ENCODE data around the gene FBXO22. TPM values are rescaled to one million over a fixed set of nuclear protein-coding genes. Genes with fewer than 3 reads are reported as not detected.

Gene FBXO22
- total RNA-seq, 2 experiments from 2014 or later: 23.5 to 33.6 TPM

DNA sequence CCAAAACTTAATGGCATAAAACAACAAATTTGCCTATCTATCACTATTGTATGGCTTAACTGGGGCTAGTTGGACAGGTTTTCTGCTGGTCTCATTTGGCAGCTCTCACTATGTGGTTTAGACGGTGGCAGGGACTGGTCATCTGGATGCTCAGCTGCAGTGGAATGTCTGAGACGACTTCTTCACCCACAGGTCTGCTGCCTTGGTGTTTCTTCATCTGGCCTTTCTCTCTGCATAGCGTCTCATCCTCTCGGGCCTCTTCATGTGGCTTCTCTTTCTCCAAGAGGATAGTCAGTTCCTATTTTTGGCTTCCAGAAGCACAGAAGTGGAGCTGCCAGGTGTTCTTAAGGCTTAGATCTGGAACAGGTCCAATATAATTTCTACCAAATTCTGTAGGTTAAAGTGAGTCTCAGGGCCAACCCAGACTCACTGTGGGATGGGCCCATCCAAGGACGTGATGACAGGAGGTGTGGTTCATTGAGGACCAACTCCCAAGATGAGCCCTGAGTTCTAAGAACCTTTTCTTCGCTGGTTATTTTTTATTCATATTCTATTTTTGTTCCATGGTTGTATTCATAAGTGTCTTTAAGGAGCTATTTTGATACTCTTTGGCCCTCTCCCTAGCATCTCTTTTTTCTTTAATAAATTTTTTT lies 41.8 kb upstream of the FBXO22 start:
- H2AFZ ChIP-seq (ENCODE audit: low read length): no peak overlapping the region
- no peak overlapping the region for H3K4me2 ChIP-seq (ENCODE audit: low read length)
- CTCF ChIA-PET (ENCODE audit: unreplicated experiment): no interaction called here
- BruUV-seq (replicated peaks): no TSS peak
- TF ChIP-seq, protein P1, sequence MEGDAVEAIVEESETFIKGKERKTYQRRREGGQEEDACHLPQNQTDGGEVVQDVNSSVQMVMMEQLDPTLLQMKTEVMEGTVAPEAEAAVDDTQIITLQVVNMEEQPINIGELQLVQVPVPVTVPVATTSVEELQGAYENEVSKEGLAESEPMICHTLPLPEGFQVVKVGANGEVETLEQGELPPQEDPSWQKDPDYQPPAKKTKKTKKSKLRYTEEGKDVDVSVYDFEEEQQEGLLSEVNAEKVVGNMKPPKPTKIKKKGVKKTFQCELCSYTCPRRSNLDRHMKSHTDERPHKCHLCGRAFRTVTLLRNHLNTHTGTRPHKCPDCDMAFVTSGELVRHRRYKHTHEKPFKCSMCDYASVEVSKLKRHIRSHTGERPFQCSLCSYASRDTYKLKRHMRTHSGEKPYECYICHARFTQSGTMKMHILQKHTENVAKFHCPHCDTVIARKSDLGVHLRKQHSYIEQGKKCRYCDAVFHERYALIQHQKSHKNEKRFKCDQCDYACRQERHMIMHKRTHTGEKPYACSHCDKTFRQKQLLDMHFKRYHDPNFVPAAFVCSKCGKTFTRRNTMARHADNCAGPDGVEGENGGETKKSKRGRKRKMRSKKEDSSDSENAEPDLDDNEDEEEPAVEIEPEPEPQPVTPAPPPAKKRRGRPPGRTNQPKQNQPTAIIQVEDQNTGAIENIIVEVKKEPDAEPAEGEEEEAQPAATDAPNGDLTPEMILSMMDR (conservative IDR thresholded peaks at IDR 0.05; ENCODE audit: low read length): no peak
- no peak for TF ChIP-seq EZH2phosphoT487 (IDR thresholded peaks at IDR 0.05; ENCODE audit: borderline replicate concordance, low read depth, low read length)
- H3K36me3 ChIP-seq (ENCODE audit: insufficient read depth, low read length): peaks cover 20% of the 10 kb centered on the region
- intact Hi-C loops (cut with micrococcal nuclease; ENCODE audit: unreplicated experiment): no loop called here
- H3K4me1 ChIP-seq (ENCODE audit: insufficient read depth, low read length, poor library complexity, severe bottlenecking): no peaks in the 10 kb centered on the region
- H3K79me2 ChIP-seq (ENCODE audit: insufficient read depth, low read depth, low read length): no peaks in the 10 kb centered on the region
- no peaks in the 10 kb centered on the region for H3K9me3 ChIP-seq (ENCODE audit: low read length)
- POLR2A ChIA-PET: interaction anchor here (0.7 kb wide), 2 partner anchors 62 to 78 kb away, joined by 3 to 7 read pairs; no protein-coding TSS in a partner anchor
- no peak for DNase-seq (ENCODE audit: low spot score)
- H3K4me3 ChIP-seq (ENCODE audit: low read depth, low read length, poor library complexity, severe bottlenecking): no peak overlapping the region
- H4K20me1 ChIP-seq (ENCODE audit: insufficient read depth, low read length): no peaks in the 10 kb centered on the region
- H3K27ac ChIP-seq (ENCODE audit: low read depth, low read length, poor library complexity, severe bottlenecking): no peak overlapping the region
- H3K9me2 ChIP-seq (ENCODE audit: insufficient read depth, low read length): no peaks in the 10 kb centered on the region

DNA sequence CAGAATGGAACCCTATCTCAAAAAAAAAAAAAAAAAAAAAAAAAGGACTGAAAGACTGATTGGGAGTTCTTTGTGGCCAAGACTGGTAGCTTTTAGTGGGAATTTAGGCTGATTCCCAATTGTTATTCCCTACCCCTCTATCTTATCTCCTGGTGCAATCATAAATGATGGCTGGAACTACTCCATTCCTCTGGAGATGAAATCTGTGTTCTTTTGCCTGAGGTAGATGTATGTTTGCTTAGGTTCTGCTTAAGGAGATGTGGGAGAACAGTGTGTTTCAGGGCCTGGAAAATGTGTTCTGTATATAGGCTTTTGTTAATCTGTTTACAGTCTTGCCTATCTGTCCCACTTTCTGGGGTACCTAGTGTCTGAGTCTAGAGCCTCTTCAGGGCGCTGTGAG lies 40.9 kb upstream of the FBXO22 start:
- no peak for DNase-seq (ENCODE audit: low spot score)
- Histone ChIP-seq H3K4me1 (ENCODE audit: insufficient read depth, low read length, poor library complexity, severe bottlenecking) (peaks cover 6% of the 10 kb centered on the region), H4K20me1 (ENCODE audit: insufficient read depth, low read length) (no peaks in the 10 kb centered on the region), H3K27ac (ENCODE audit: low read depth, low read length, poor library complexity, severe bottlenecking) (no peak overlapping the region), H3K9me3 (ENCODE audit: low read length) (no peaks in the 10 kb centered on the region), H3K9me2 (ENCODE audit: insufficient read depth, low read length) (no peaks in the 10 kb centered on the region), H3K79me2 (ENCODE audit: insufficient read depth, low read depth, low read length) (no peaks in the 10 kb centered on the region), H2AFZ (ENCODE audit: low read length) (no peak overlapping the region), H3K36me3 (ENCODE audit: insufficient read depth, low read length) (peaks cover 20% of the 10 kb centered on the region), H3K4me2 (ENCODE audit: low read length) (no peak overlapping the region), H3K4me3 (ENCODE audit: low read depth, low read length, poor library complexity, severe bottlenecking) (no peak overlapping the region)
- TF ChIP-seq EZH2phosphoT487 (IDR thresholded peaks at IDR 0.05; ENCODE audit: borderline replicate concordance, low read depth, low read length): no peak
- TF ChIP-seq, protein P1 (conservative IDR thresholded peaks at IDR 0.05; ENCODE audit: low read length): no peak
- POLR2A ChIA-PET: interaction anchor here (0.7 kb wide), 1 partner anchor 63 kb away, joined by 7 read pairs; no protein-coding TSS in a partner anchor
- no TSS peak for BruUV-seq (replicated peaks)
- CTCF ChIA-PET (ENCODE audit: unreplicated experiment): no interaction called here
- intact Hi-C loops (cut with micrococcal nuclease; ENCODE audit: unreplicated experiment): no loop called here
